ENCODE results near the gene TRAPPC13.
"Not testable (repeated sequence)": the region's sequence is repeated elsewhere in the genome, so short reads cannot be mapped to it uniquely, and the experiment has no call there.

The TRAPPC13 gene

GRCh38 chr5:65620021-65620420 is 4.8 kb upstream of the TRAPPC13 start:
- no peaks in the 10 kb centered on the region for H3K9me3 Mint-ChIP-seq
- H3K4me1 Mint-ChIP-seq, result peaks cover 16% of the 10 kb centered on the region
- no peak overlapping the region for H3K4me3 Mint-ChIP-seq
- peaks cover 11% of the 10 kb centered on the region for H3K36me3 Mint-ChIP-seq (ENCODE audit: low read depth)
- no peak overlapping the region for H3K27ac Mint-ChIP-seq
- H3K27me3 Mint-ChIP-seq (ENCODE audit: low read depth, poor library complexity), result no peaks in the 10 kb centered on the region
- TF ChIP-seq, protein P1, sequence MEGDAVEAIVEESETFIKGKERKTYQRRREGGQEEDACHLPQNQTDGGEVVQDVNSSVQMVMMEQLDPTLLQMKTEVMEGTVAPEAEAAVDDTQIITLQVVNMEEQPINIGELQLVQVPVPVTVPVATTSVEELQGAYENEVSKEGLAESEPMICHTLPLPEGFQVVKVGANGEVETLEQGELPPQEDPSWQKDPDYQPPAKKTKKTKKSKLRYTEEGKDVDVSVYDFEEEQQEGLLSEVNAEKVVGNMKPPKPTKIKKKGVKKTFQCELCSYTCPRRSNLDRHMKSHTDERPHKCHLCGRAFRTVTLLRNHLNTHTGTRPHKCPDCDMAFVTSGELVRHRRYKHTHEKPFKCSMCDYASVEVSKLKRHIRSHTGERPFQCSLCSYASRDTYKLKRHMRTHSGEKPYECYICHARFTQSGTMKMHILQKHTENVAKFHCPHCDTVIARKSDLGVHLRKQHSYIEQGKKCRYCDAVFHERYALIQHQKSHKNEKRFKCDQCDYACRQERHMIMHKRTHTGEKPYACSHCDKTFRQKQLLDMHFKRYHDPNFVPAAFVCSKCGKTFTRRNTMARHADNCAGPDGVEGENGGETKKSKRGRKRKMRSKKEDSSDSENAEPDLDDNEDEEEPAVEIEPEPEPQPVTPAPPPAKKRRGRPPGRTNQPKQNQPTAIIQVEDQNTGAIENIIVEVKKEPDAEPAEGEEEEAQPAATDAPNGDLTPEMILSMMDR (IDR thresholded peaks at IDR 0.05), result no peak
- no peak for DNase-seq

DNA sequence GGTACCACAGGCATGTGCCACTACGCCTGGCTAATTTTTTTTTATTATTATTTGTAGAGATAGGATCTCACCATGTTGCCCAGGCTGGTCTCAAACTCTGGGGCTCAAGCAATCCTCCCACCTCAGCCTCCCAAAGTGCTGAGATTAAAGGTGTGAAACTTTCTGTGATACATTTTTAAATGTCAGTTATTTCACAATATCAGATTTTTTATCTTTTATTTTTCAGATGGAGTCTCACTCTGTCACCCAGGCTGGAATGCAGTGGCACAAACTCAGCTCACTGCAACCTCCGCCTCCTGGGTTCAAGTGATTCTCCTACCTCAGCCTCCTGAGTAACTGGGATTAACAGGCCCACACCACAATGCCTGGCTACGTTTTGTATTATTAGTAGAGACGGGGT is 2.9 kb upstream of the TRAPPC13 start:
- not testable (repeated sequence) for H3K27me3 Mint-ChIP-seq (ENCODE audit: low read depth, poor library complexity); DNase-seq; H3K9me3 Mint-ChIP-seq; H3K27ac Mint-ChIP-seq; H3K36me3 Mint-ChIP-seq (ENCODE audit: low read depth)
- H3K4me3 Mint-ChIP-seq, result peak overlapping the region; percentile 98
- H3K4me1 Mint-ChIP-seq, result peaks cover 27% of the 10 kb centered on the region

- TF ChIP-seq, protein P1 (IDR thresholded peaks at IDR 0.05), result no peak
- no peak for DNase-seq
- Mint-ChIP-seq H3K4me1 (peaks cover 33% of the 10 kb centered on the region), H3K9me3 (no peaks in the 10 kb centered on the region), H3K36me3 (ENCODE audit: low read depth) (peaks cover 10% of the 10 kb centered on the region), H3K27ac (peak overlapping the region; percentile 75), H3K4me3 (peak overlapping the region; percentile 98), H3K27me3 (ENCODE audit: low read depth, poor library complexity) (no peaks in the 10 kb centered on the region)
Observed at GRCh38 chr5:65623482-65623881, 1.3 kb upstream of the TRAPPC13 start.

- H3K4me3 Mint-ChIP-seq, result peak within 1 kb of the TSS; percentile 98
- no peaks in the 10 kb centered on the region for H3K27me3 Mint-ChIP-seq (ENCODE audit: low read depth, poor library complexity)
- peaks cover 33% of the 10 kb centered on the region for H3K4me1 Mint-ChIP-seq
- H3K36me3 Mint-ChIP-seq (ENCODE audit: low read depth), result peaks cover 10% of the 10 kb centered on the region
- TF ChIP-seq, protein P1 (IDR thresholded peaks at IDR 0.05), result no peak
- peak within 1 kb of the TSS; percentile 99 for H3K27ac Mint-ChIP-seq
- no peaks in the 10 kb centered on the region for H3K9me3 Mint-ChIP-seq
- peak; percentile 88 for DNase-seq
Observed at GRCh38 chr5:65624025-65624570, 729 bp upstream of the TRAPPC13 start, which contains the start of gene TRIM23. TSS of gene TRIM23 (minus strand) at chr5:65624333. CDS start at chr5:65624274, 59 bp downstream.

- Mint-ChIP-seq H3K27me3 (ENCODE audit: low read depth, poor library complexity) (no peaks in the 10 kb centered on the region), H3K36me3 (ENCODE audit: low read depth) (peaks cover 18% of the 10 kb centered on the region), H3K4me1 (peaks cover 33% of the 10 kb centered on the region), H3K9me3 (no peaks in the 10 kb centered on the region), H3K4me3 (peak overlapping the region; percentile 98), H3K27ac (peak overlapping the region; percentile 59)
- TF ChIP-seq, protein P1 (IDR thresholded peaks at IDR 0.05), result no peak
- no peak for DNase-seq
Observed at GRCh38 chr5:65625743-65626142, 916 bp downstream of the TRAPPC13 start.

- Mint-ChIP-seq H3K27me3 (ENCODE audit: low read depth, poor library complexity) (no peaks in the 10 kb centered on the region), H3K9me3 (no peaks in the 10 kb centered on the region), H3K4me1 (peaks cover 8% of the 10 kb centered on the region), H3K4me3 (no peak overlapping the region), H3K27ac (no peak overlapping the region), H3K36me3 (ENCODE audit: low read depth) (peaks cover 25% of the 10 kb centered on the region)
- no peak for DNase-seq
- TF ChIP-seq, protein P1 (IDR thresholded peaks at IDR 0.05), result no peak
Observed at GRCh38 chr5:65630981-65631380, 6.2 kb downstream of the TRAPPC13 start.
